Activated CD8-positive, alpha-beta memory T cell treated with anti-CD3 and anti-CD28 coated beads, Interleukin-2, amount 10 ng/mL, durations not matched to agents 7 days and 5 days (primary cell): ENCODE measurements around the gene PRR16. TPM values are rescaled to one million over a fixed set of nuclear protein-coding genes. Genes with fewer than 3 reads are reported as not detected.

Experiments used
- ATAC-seq: fragments of 150-1000 bp; cut with Tn5 transposase; one replicate; pipeline ENCODE4 v1.10.0; 2021; ENCODE audit warnings: moderate library complexity
- CTCF ChIA-PET: fragments of 350-600 bp; sonication (Branson Sonifier 250); formaldehyde crosslinking; loops from one replicate; lab custom pipeline; 2021; ENCODE audit warnings: antibody characterized with exemption; lab: Charles Lee
- DNase-seq: peaks from one replicate; pipeline ENCODE4 v3.0.0-alpha.2; 2020
- H3K27ac Mint-ChIP-seq: one replicate; pipeline ENCODE4 v1.8.0; 2021; ENCODE audit warnings: mild to moderate bottlenecking, mixed read lengths
- H3K27me3 Mint-ChIP-seq: one replicate; pipeline ENCODE4 v1.8.0; 2021; ENCODE audit warnings: mixed read lengths
- H3K36me3 Mint-ChIP-seq: one replicate; pipeline ENCODE4 v1.8.0; 2021; ENCODE audit warnings: mild to moderate bottlenecking, mixed read lengths
- H3K4me1 Mint-ChIP-seq: one replicate; pipeline ENCODE4 v1.8.0; 2021; ENCODE audit warnings: mixed read lengths
- H3K4me3 Mint-ChIP-seq: one replicate; pipeline ENCODE4 v1.8.0; 2021; ENCODE audit warnings: mild to moderate bottlenecking, moderate library complexity, mixed read lengths
- H3K9me3 Mint-ChIP-seq: one replicate; pipeline ENCODE4 v1.8.0; 2022; ENCODE audit warnings: low read depth, mixed read lengths
- total RNA-seq, 2 experiments: library from RNA; stranded (reverse); gene quantifications; one replicate each; pipeline ENCODE4 v1.2.3, GENCODE V29; 2021

The PRR16 gene
- total RNA-seq, 2 experiments from 2014 or later, result not detected

DNA sequence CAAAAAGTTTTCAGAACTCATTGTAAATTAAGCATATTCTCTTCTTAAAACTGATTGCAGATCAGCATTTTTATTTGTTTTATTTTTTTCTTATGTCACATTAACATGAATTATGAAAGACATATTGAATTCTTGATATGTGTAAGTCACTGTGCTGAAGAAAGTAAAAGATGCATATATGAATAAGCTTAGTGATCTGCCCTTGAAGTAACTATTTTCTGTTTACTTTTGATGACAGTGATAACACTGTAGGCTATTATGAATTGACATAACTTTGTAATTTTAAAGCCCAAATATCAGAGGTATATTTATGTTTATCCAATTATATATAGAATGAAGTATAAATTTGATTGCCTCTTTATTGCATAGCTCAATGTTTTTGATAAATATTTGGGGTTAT, 8.8 kb downstream of the PRR16 start:
- Mint-ChIP-seq H3K4me3 (no peak overlapping the region), H3K27me3 (no peaks in the 10 kb centered on the region), H3K36me3 (no peaks in the 10 kb centered on the region), H3K27ac (no peak overlapping the region), H3K4me1 (no peaks in the 10 kb centered on the region), H3K9me3 (no peaks in the 10 kb centered on the region)
- DNase-seq (no peak), ATAC-seq (no peak)
- CTCF ChIA-PET, result no interaction called here

DNA sequence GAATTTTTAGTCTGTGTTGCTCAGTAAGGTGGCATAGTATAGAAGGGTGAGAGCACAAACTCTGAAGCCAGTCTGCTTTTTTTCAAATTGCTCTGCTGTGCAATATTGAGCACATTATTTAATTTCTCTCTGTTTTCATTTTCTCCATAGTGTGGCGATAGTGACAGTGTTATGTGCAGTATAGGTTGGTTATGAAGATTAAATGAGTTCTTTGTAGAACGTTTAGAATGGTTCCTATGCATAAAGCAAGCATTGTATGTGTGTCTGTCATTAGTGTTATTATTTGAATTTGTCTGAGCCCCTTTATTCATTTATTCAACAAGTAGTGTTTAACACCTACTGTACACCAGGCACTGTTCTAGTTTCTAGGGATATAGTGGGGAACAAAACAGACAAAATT, 9.2 kb downstream of the PRR16 start:
- no peaks in the 10 kb centered on the region for H3K9me3 Mint-ChIP-seq
- H3K27me3 Mint-ChIP-seq, result no peaks in the 10 kb centered on the region
- no peaks in the 10 kb centered on the region for H3K4me1 Mint-ChIP-seq
- H3K36me3 Mint-ChIP-seq, result no peaks in the 10 kb centered on the region
- no peak overlapping the region for H3K27ac Mint-ChIP-seq
- CTCF ChIA-PET, result no interaction called here
- ATAC-seq (no peak), DNase-seq (no peak)
- H3K4me3 Mint-ChIP-seq, result no peak overlapping the region

DNA sequence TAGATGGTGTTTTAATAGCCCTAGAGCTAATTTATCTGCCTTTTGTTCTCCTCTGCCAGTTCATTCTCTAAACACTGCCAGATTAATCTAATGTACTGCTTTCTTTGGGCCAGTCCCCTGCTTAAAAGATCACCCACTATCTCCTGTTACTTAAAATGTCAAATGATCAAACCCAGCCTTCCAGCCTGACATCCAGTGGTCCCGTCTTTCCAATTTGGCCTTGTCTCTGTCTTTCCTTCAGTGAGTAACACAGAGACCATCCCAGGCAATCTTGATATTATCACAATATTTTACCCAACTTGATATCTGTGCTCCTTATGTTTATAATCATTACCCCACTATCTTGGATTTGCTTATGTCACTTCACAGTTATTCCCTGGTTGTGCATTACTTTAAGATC, 12.0 kb downstream of the PRR16 start:
- no peaks in the 10 kb centered on the region for H3K27me3 Mint-ChIP-seq
- no peak overlapping the region for H3K27ac Mint-ChIP-seq
- no peak for ATAC-seq
- H3K36me3 Mint-ChIP-seq, result no peaks in the 10 kb centered on the region
- no peak for DNase-seq
- H3K4me1 Mint-ChIP-seq, result no peaks in the 10 kb centered on the region
- CTCF ChIA-PET, result no interaction called here
- no peaks in the 10 kb centered on the region for H3K9me3 Mint-ChIP-seq
- no peak overlapping the region for H3K4me3 Mint-ChIP-seq

DNA sequence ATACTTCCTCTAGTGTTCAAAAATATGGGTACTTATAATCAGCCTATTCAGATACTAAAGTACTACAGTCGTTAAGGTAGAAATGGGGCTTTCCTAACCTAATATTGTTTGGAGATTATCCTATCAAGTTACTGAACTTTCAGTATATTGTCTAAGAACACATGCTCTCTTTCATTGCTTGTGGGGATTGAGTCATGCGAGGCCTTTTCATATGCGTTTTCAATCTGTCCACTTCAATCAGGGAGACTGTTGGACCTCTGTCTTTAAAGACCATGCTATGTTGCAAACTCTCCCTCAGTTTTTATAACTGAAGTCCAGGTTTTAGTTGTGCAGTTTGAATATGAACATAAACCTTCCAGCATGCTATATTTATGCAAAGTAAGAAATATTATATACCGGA, 15.0 kb downstream of the PRR16 start:
- Mint-ChIP-seq H3K9me3 (no peaks in the 10 kb centered on the region), H3K27ac (no peak overlapping the region), H3K4me3 (no peak overlapping the region), H3K36me3 (no peaks in the 10 kb centered on the region), H3K27me3 (no peaks in the 10 kb centered on the region), H3K4me1 (no peaks in the 10 kb centered on the region)
- DNase-seq (no peak), ATAC-seq (no peak)
- CTCF ChIA-PET, result no interaction called here

DNA sequence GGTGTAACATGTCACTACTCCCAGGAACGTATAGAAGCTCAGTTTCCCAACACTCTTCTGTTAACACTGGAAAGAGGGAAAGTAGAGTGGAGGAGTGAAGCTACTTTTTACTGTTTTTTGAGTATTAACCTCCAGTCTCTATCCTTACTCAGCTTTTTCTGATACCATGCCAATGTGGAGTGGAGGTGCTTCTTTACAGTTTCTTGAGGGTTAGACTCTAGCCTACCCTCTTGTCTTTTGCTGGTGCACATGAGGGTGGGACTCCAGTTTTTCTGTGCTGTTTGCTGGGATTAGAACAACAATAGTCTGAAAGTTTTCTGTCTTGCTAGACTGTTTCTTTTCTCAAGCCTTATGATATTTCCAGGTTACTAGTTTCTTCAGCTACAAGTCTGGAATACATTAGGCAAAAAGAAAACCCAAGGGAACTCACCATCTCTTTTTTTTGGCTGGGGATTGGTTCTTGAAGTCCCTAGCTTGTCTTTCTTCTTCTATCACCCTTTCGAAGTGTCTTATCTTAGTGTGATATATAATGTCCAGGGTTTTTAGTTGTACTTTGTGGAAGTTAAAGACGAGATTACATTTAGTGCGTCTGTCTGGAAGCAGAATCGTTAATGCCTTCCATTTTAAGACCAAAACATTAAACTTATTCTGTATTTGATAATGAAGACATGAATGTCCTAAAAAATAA, 35.9 kb downstream of the PRR16 start:
- Mint-ChIP-seq H3K4me1 (no peaks in the 10 kb centered on the region), H3K36me3 (no peaks in the 10 kb centered on the region), H3K4me3 (no peak overlapping the region)

DNA sequence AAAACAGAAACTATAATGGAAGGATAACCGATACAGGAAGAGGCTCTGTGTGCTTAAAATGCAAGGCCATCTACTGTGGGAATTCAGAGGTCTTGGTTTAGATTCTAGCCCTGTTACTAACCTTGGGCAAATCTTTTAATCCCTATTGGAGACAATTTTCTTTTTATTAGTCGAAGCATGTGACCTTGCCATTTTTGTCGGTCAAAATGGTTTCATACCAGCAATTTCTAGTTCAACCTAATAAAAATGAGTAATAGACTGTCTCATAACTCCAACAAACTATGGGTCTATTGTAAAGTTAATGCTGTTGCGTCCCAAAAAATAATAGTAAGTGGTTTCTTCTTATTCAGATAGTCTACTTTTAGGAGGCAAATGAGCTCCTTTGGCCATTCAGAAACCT, 38.4 kb downstream of the PRR16 start:
- Mint-ChIP-seq H3K9me3 (peaks cover 4% of the 10 kb centered on the region), H3K4me3 (no peak overlapping the region)

More for the DNA sequence above, 35.9 kb downstream of the PRR16 start:
- H3K27me3 Mint-ChIP-seq, result no peaks in the 10 kb centered on the region
- no peak for ATAC-seq
- CTCF ChIA-PET, result no interaction called here
- no peak overlapping the region for H3K27ac Mint-ChIP-seq
- DNase-seq, result no peak
- H3K9me3 Mint-ChIP-seq, result peaks cover 4% of the 10 kb centered on the region

DNA sequence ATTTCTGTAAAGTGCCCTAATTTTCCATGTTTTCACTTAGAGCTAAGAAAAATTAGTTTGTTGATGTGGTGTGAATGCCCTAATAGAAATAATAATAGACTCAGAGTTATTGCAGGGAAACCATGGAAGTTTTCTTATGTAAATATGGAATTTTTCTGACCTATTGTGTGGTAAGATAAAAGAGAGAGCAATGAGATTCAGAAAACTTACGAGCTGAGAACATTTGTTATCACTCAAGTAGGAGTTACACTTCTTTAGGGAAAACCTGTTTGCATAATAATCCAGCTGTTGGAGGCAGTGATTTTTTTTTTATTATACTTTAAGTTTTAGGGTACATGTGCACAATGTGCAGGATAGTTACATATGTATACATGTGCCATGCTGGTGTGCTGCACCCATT, 39.2 kb downstream of the PRR16 start:
- H3K4me1 Mint-ChIP-seq, result no peaks in the 10 kb centered on the region
- H3K4me3 Mint-ChIP-seq, result no peak overlapping the region
- peaks cover 4% of the 10 kb centered on the region for H3K9me3 Mint-ChIP-seq
- H3K27me3 Mint-ChIP-seq, result no peaks in the 10 kb centered on the region
- ATAC-seq (no peak), DNase-seq (no peak)
- no peak overlapping the region for H3K27ac Mint-ChIP-seq
- H3K36me3 Mint-ChIP-seq, result no peaks in the 10 kb centered on the region
- CTCF ChIA-PET, result no interaction called here

More for the DNA sequence above, 38.4 kb downstream of the PRR16 start:
- no peak for ATAC-seq
- Mint-ChIP-seq H3K27me3 (no peaks in the 10 kb centered on the region), H3K4me1 (no peaks in the 10 kb centered on the region), H3K27ac (no peak overlapping the region), H3K36me3 (no peaks in the 10 kb centered on the region)
- CTCF ChIA-PET, result no interaction called here
- no peak for DNase-seq

DNA sequence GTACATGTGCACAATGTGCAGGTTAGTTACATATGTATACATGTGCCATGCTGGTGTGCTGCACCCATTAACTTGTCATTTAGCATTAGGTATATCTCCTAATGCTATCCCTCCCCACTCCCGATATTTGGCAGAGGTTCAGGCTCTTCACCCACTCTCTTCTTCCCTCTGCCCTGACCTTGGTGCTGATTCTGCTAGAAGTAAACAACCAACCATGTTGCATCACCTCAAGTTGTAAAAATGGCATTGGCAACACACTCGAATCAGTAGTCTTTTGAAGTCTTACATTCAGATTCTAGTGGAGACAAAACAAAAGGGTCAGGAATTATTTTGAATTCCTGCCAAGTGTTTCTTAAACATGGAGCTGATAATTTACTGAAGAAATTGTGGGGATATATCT, 40.0 kb downstream of the PRR16 start:
- H3K9me3 Mint-ChIP-seq, result peaks cover 4% of the 10 kb centered on the region
- DNase-seq, result no peak
- no peaks in the 10 kb centered on the region for H3K4me1 Mint-ChIP-seq
- no peak for ATAC-seq
- CTCF ChIA-PET, result no interaction called here
- H3K36me3 Mint-ChIP-seq, result no peaks in the 10 kb centered on the region
- H3K4me3 Mint-ChIP-seq, result no peak overlapping the region
- no peak overlapping the region for H3K27ac Mint-ChIP-seq
- no peaks in the 10 kb centered on the region for H3K27me3 Mint-ChIP-seq

DNA sequence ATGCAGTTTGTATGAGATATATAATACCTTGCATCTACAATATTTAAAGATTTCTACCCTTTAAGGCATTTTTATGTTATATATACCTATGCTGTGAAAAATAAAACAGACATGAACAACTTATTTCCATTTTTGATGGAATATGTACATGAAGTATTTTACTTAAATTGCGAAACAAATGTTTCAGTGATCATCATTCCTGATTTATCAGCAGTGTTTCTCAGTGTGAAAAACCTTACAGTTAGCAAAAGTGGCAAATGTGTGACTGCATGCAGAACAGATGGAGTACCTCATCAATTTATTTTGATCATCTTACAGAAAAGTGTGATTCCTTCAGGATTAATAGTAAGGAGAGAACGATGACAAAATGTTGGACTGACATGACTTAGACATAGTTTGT, 43.1 kb downstream of the PRR16 start:
- ATAC-seq (no peak), DNase-seq (no peak)
- peaks cover 4% of the 10 kb centered on the region for H3K9me3 Mint-ChIP-seq
- H3K4me3 Mint-ChIP-seq, result no peak overlapping the region
- CTCF ChIA-PET, result no interaction called here
- no peaks in the 10 kb centered on the region for H3K4me1 Mint-ChIP-seq
- H3K27ac Mint-ChIP-seq, result no peak overlapping the region
- no peaks in the 10 kb centered on the region for H3K27me3 Mint-ChIP-seq
- H3K36me3 Mint-ChIP-seq, result no peaks in the 10 kb centered on the region

DNA sequence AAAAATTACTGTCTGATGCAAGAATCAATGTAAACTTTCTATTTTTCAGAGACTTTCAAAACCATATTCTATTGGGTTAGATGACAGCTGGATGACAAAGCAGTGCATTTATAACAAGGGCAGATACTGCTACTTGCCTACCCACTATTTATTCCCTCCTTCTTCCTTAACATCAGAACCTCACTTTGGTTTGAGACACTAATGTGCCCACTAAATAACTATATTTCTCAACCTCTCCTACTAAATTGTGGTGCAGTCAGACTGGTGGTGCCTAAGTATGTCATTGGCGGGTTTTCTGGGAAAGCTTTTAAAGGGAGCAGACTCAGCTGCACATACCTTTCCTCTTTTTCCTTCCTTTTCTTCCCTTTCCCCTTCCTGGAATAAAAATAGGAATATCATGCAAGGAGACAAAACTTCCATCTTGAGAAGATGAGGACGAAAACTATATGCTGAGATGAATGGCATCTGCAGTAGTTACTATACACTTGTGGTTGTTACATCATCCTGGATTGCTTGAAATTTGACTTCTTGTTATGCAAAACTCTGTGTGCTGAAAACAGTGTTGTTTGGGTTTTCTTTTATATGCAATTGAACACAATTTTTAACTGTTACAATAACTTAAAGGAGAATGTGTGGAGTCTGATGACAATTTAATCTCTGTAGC, 43.8 kb downstream of the PRR16 start:
- H3K36me3 Mint-ChIP-seq, result no peaks in the 10 kb centered on the region
- CTCF ChIA-PET, result no interaction called here
- H3K4me3 Mint-ChIP-seq, result no peak overlapping the region
- DNase-seq, result no peak
- ATAC-seq, result no peak
- no peaks in the 10 kb centered on the region for H3K27me3 Mint-ChIP-seq
- peaks cover 4% of the 10 kb centered on the region for H3K9me3 Mint-ChIP-seq
- no peaks in the 10 kb centered on the region for H3K4me1 Mint-ChIP-seq
- no peak overlapping the region for H3K27ac Mint-ChIP-seq

DNA sequence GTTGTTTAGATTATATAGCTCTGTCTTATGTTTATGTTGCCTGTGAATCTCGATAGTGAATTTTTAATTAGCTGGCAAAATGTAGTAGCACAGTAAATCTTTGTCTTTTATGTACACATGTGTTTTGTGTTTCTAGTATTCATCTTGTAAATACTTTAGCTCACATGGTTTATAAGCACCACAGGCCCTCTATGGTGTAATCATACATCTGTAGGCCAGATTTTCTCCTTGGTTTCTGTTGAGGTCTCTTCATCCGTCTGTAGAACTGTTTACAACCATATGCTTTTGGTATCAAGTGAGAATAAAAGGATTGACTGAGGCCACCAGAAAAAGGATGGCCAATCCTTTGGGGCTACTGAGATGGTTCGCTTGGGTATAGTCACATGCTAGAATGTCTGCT, 45.0 kb downstream of the PRR16 start:
- ATAC-seq (no peak), DNase-seq (no peak)
- Mint-ChIP-seq H3K27me3 (no peaks in the 10 kb centered on the region), H3K4me3 (no peak overlapping the region), H3K27ac (no peak overlapping the region), H3K36me3 (no peaks in the 10 kb centered on the region), H3K9me3 (peaks cover 5% of the 10 kb centered on the region), H3K4me1 (no peaks in the 10 kb centered on the region)
- CTCF ChIA-PET, result no interaction called here

DNA sequence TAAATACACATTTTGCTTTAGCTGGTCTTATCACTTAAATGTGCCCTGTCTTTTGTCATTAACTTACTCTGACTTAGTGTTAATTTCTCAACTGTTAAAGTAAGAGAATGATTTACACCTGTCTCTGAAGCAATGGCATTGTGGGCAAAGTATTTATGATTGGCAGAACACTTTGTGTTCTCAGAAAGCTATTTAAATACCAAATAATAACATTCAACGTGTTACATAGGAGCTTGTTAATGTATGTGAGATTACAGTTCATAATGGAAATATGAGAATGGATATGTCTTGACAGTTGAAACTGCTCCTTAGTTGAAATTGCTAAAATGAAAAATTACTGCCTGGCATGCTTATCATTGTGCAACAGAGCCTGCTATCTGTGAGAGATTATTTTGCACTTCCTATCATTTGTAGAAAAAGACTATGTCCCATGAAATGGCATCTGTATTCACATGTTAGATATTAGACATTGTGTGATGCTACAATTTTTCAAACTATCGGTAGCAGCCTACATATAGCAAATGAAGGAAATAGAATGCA, 46.1 kb downstream of the PRR16 start:
- DNase-seq, result no peak
- CTCF ChIA-PET, result no interaction called here
- H3K36me3 Mint-ChIP-seq, result no peaks in the 10 kb centered on the region

DNA sequence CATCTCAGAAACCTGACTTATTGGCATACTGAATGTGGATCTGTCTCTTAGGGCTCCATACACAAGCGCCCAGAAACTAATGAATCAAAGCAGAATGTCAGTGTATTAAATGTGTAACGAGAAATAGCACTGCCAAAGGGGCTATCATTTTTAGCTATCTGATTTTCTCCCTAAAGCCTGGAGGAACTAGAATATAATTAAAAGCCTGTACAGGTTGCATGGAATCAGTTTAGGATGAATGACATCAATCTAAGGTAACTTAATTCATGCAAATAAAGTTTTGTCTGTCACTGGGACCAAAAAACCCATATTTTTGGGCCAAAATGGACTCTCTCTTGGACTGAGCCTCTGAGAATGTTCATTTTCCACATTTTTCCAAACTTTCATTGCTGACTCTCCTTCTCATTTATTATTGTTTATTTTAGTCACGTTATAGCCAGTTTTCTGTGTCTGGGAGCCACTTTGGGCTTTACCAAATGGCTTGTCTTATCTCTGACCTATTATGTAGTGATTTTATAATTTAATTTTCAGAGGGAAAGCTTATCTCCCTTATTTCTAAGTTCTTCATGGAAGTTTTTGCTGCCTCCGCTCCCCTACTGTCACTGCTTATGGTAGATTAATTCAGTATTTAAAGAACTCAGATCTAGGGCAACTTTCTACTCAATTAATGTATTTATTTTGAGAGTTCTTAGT, 47.0 kb downstream of the PRR16 start:
- DNase-seq, result no peak
- no peaks in the 10 kb centered on the region for H3K27me3 Mint-ChIP-seq
- CTCF ChIA-PET, result no interaction called here
- no peak for ATAC-seq
- peaks cover 4% of the 10 kb centered on the region for H3K9me3 Mint-ChIP-seq
- no peaks in the 10 kb centered on the region for H3K4me1 Mint-ChIP-seq
- no peaks in the 10 kb centered on the region for H3K36me3 Mint-ChIP-seq
- H3K4me3 Mint-ChIP-seq, result no peak overlapping the region
- H3K27ac Mint-ChIP-seq, result no peak overlapping the region

More for the DNA sequence above, 46.1 kb downstream of the PRR16 start:
- Mint-ChIP-seq H3K4me3 (no peak overlapping the region), H3K27me3 (no peaks in the 10 kb centered on the region), H3K9me3 (peaks cover 4% of the 10 kb centered on the region), H3K4me1 (no peaks in the 10 kb centered on the region), H3K27ac (no peak overlapping the region)
- ATAC-seq, result no peak

DNA sequence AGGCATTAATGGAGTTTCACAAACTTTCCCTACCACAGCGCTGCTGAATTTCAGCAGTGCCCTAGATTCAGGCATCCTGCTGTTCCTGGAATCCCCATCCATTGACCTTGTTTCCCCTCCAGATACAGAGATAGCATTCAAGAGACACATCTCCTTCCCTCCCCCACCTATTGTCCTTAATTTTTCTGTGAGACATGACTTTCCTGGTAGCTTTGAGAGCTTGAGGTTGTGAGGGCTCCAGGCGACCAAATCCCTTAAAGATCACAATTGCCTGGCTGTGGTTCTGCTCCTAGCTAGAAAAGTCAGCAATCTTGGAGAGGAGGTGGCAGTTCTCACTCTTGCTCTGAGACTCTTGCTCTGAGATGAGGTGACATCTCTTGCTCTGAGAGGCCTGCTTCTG, 48.0 kb downstream of the PRR16 start:
- no peak overlapping the region for H3K27ac Mint-ChIP-seq
- H3K9me3 Mint-ChIP-seq, result peaks cover 4% of the 10 kb centered on the region
- H3K27me3 Mint-ChIP-seq, result no peaks in the 10 kb centered on the region
- H3K36me3 Mint-ChIP-seq, result no peaks in the 10 kb centered on the region
- CTCF ChIA-PET, result no interaction called here
- ATAC-seq (no peak), DNase-seq (no peak)
- H3K4me1 Mint-ChIP-seq, result no peaks in the 10 kb centered on the region
- no peak overlapping the region for H3K4me3 Mint-ChIP-seq
